Prostate gland (tissue), 2 donors: ENCODE results near the gene KCNG2. TPM values are rescaled to one million over a fixed set of nuclear protein-coding genes. Genes with fewer than 3 reads are reported as not detected.

Source experiments
- DNase-seq: peaks from one replicate; pipeline ENCODE4 v3.0.0-alpha.2; 2019; ENCODE audit warnings: low spot score
- H3K27ac ChIP-seq, 2 donors: fragments of 200-600 bp; sonication (generic); 2 replicates each; pipeline ENCODE4 v1.5.1; 2017 to 2019
- H3K27me3 ChIP-seq: fragments of 200-600 bp; sonication (generic); replicated peaks from 2 replicates; pipeline ENCODE4 v1.5.1; 2019; ENCODE audit not compliant: insufficient read depth
- H3K36me3 ChIP-seq, 2 donors: fragments of 200-600 bp; sonication (generic); 1 replicate in 1 of 2; 2 replicates in 1 of 2; pipeline versions ENCODE4 v1.5.1 to v1.8.1; 2017 to 2019
- H3K4me1 ChIP-seq: fragments of 200-600 bp; sonication (generic); replicated peaks from 2 replicates; pipeline ENCODE4 v1.5.1; 2019
- H3K4me3 ChIP-seq, 2 donors: fragments of 200-600 bp; sonication (generic); 2 replicates each; pipeline ENCODE4 v1.5.1; 2017 to 2019
- H3K9me3 ChIP-seq: fragments of 200-600 bp; sonication (generic); 2 replicates; pipeline ENCODE4 v1.5.1; 2017
- POLR2A ChIP-seq: fragments of 450-650 bp; IDR thresholded peaks from one replicate; pipeline ENCODE4 v1.6.1; 2016; ENCODE audit warnings: antibody characterized with exemption, mild to moderate bottlenecking
- POLR2AphosphoS5 ChIP-seq: sonication (generic); formaldehyde crosslinking; IDR thresholded peaks from one replicate; pipeline ENCODE4 v1.6.1; 2017; ENCODE audit warnings: antibody characterized with exemption
- WGBS: methylation state at CpG from one replicate; pipeline ENCODE4 v1.1.5; 2018; 5-methylcytosine and 5-hydroxymethylcytosine counted together
- intact Hi-C: fragments of 100-400 bp; cut with DNase I; formaldehyde crosslinking; loops from one replicate; pipeline ENCODE4 v1.14.2; 2022
- total RNA-seq, 2 donors: library from RNA; depleted of rRNA; stranded (reverse); fragments of >200 nt; gene quantifications; one replicate each; pipeline ENCODE4 v1.1.0, GENCODE V29; 2016
- TF ChIP-seq, protein P1 (sequence below), 4 experiments: fragments of 200-600 bp in 2 of 4; fragments of 450-650 bp in 2 of 4; sonication (generic) in 2 of 4; IDR thresholded peaks; 1 replicate in 3 of 4; 2 replicates in 1 of 4; pipeline ENCODE4 v1.5.1; 2016 to 2019; ENCODE audit warnings: antibody characterized with exemption in 4 of 4, mild to moderate bottlenecking in 2 of 4, moderate library complexity in 2 of 4

Gene KCNG2
- total RNA-seq, 2 donors from 2014 or later: 3.7 TPM; not detected in 1

- no peaks in the 10 kb centered on the region for H3K9me3 ChIP-seq
- intact Hi-C loops: no loop called here
- WGBS: 91% methylated on average over 20 of the region's 20 CpGs
- no peaks in the 10 kb centered on the region for H3K4me1 ChIP-seq
- no peak for DNase-seq
- no peak overlapping the region for H3K4me3 ChIP-seq
- no peaks in the 10 kb centered on the region for H3K36me3 ChIP-seq
- H3K27me3 ChIP-seq: no peaks in the 10 kb centered on the region
- no peak overlapping the region for H3K27ac ChIP-seq
- TF ChIP-seq, protein P1, sequence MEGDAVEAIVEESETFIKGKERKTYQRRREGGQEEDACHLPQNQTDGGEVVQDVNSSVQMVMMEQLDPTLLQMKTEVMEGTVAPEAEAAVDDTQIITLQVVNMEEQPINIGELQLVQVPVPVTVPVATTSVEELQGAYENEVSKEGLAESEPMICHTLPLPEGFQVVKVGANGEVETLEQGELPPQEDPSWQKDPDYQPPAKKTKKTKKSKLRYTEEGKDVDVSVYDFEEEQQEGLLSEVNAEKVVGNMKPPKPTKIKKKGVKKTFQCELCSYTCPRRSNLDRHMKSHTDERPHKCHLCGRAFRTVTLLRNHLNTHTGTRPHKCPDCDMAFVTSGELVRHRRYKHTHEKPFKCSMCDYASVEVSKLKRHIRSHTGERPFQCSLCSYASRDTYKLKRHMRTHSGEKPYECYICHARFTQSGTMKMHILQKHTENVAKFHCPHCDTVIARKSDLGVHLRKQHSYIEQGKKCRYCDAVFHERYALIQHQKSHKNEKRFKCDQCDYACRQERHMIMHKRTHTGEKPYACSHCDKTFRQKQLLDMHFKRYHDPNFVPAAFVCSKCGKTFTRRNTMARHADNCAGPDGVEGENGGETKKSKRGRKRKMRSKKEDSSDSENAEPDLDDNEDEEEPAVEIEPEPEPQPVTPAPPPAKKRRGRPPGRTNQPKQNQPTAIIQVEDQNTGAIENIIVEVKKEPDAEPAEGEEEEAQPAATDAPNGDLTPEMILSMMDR (IDR thresholded peaks at IDR 0.05): no peak
- TF ChIP-seq POLR2AphosphoS5 (no peak), POLR2A (no peak)
Observed at GRCh38 chr18:79866889-79867574, 69.3 kb downstream of the KCNG2 start.

DNA sequence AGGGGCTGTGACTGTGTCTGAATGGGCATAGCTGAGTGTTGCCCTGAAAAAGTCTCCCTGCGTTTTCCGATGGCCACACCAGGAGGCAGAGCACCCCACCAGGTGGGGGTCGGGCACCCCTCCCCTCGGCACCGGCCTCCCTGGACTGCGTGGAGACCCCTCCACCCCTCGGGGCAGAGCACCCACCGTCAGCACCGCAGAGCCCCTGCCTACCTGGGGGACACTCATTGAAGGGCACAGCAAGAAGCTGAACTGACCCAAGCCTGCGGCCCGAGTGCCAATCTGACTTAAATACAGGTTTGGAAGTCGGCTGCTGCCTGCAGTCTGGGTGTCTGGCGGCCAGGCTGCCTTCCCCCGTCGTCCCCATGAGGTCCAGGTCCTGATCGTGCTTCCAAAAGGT is 69.9 kb downstream of the KCNG2 start:
- TF ChIP-seq POLR2A (no peak), POLR2AphosphoS5 (no peak)
- TF ChIP-seq, protein P1 (IDR thresholded peaks at IDR 0.05): no peak
- H3K27me3 ChIP-seq: peaks cover under 1% of the 10 kb centered on the region
- H3K36me3 ChIP-seq: no peaks in the 10 kb centered on the region
- no peak for DNase-seq
- H3K4me1 ChIP-seq: no peaks in the 10 kb centered on the region
- no peak overlapping the region for H3K4me3 ChIP-seq
- no peaks in the 10 kb centered on the region for H3K9me3 ChIP-seq
- H3K27ac ChIP-seq: no peak overlapping the region
- 82% methylated on average over 16 of the region's 16 CpGs for WGBS
- intact Hi-C loops: no loop called here

- WGBS: 87% methylated on average over 29 of the region's 29 CpGs
- H3K9me3 ChIP-seq: no peaks in the 10 kb centered on the region
- peaks cover 6% of the 10 kb centered on the region for H3K27me3 ChIP-seq
- H3K36me3 ChIP-seq: no peaks in the 10 kb centered on the region
- intact Hi-C loops: no loop called here
- no peak for DNase-seq
- no peaks in the 10 kb centered on the region for H3K4me1 ChIP-seq
- TF ChIP-seq POLR2AphosphoS5: no peak
- no peak for TF ChIP-seq POLR2A
- TF ChIP-seq, protein P1 (IDR thresholded peaks at IDR 0.05): no peak
- H3K4me3 ChIP-seq: no peak overlapping the region
- H3K27ac ChIP-seq: no peak overlapping the region
Observed at GRCh38 chr18:79868168-79868784, 70.5 kb downstream of the KCNG2 start.

GRCh38 chr18:79868811-79869541 is 71.2 kb downstream of the KCNG2 start:
- Histone ChIP-seq H3K9me3 (no peaks in the 10 kb centered on the region), H3K27me3 (peaks cover 11% of the 10 kb centered on the region), H3K4me1 (no peaks in the 10 kb centered on the region), H3K27ac (no peak overlapping the region), H3K4me3 (no peak overlapping the region), H3K36me3 (no peaks in the 10 kb centered on the region)
- TF ChIP-seq POLR2AphosphoS5: no peak
- TF ChIP-seq, protein P1 (IDR thresholded peaks at IDR 0.05): no peak
- no peak for TF ChIP-seq POLR2A
- DNase-seq: no peak
- intact Hi-C loops: no loop called here
- WGBS: 87% methylated on average over 32 of the region's 32 CpGs
